Measurements from ENCODE around the gene NECAB3. TPM values are rescaled to one million over a fixed set of nuclear protein-coding genes. Genes with fewer than 3 reads are reported as not detected.

The NECAB3 gene
- total and polyA plus RNA-seq, 2 of the 4 experiments (the other 2 are of a cell fraction): 8.6 to 28.4 TPM

DNA sequence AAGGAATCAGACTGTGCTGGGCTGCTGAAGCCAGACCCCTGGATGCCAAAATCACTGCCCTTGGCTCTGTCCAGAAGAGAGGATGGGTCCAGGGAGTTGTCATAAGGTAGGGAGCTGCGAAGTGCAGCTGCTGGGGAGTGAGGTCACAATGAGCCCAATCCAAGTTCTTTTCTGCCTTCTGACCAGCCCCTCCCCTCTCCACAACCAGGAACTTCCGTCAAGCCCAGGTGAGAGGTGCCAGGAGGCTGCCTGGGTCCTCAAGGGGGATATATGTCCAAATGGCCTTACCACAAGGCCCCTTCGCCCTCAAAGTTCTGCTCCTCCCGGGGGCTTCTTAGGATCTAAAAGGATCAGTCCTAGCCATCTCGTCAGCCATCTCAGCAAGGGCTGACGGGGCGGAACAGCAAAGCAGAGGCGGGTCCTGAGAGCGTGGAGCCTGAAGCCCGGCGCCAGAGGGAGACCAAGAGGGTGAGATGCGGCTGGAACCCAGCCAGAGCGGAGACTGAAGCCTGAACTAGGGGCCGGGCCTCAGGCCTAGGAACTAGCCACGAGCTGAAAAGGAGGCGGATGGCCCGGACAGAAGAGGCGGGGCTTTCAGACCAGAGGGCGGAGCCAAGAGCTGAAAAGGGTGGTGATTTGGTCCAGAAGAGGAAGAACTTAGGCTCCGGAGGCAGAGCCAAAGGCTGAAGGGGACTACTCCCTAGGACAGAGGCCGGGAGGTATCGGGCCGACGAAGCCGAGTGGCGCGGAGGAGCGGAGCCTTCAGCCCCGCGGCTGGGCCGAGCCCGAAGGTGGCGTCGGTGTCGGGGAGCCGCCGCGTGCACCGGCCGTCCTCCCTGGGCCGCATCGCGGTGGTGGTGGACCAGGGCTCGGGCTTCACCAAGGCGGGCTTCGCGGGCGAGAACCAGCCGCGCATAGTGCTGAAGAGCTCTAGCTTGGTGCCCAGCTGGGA, 7.7 kb downstream of the NECAB3 start, which contains the start of gene ACTL10:
Gene ACTL10, plus strand, starts transcription at position 651 of the 952 bp plus-strand sequence. CDS start 555 bp downstream, outside the sequence.
- POLR2A ChIA-PET (ENCODE audit: unreplicated experiment): interaction anchor here (1.0 kb wide), 1 partner anchor 54 kb away, joined by 3 read pairs; no protein-coding TSS in a partner anchor
- Histone ChIP-seq H3K27me3 (ENCODE audit: control insufficient read depth, insufficient read depth, low read length) (no peaks in the 10 kb centered on the region), H3K18ac (ENCODE audit: low read depth, low read length) (peak within 1 kb of the TSS; percentile 17; the same call in 1 of the 2 replicates), H3K56ac (ENCODE audit: extremely low read depth, insufficient read depth, low read length) (peak within 1 kb of the TSS; percentile 22; the same call in 1 of the 2 replicates), H3K9me1 (ENCODE audit: insufficient read depth, low read length) (peaks cover 26% of the 10 kb centered on the region), H2BK20ac (ENCODE audit: low read depth, low read length) (peak within 1 kb of the TSS; percentile 9; the same call in 1 of the 2 replicates), H4K91ac (ENCODE audit: insufficient read depth, low read depth, low read length) (peak within 1 kb of the TSS; percentile 64), H3K4me1 (ENCODE audit: control insufficient read depth, insufficient read depth, low read length) (peaks cover 19% of the 10 kb centered on the region), H3K36me3 (ENCODE audit: control insufficient read depth, insufficient read depth, low read length) (peaks cover 13% of the 10 kb centered on the region), H3K9ac (ENCODE audit: low read depth, low read length) (peak within 1 kb of the TSS; percentile 47), H3K27ac (ENCODE audit: insufficient read depth, low read length) (peak within 1 kb of the TSS; percentile 63), H2AFZ (replicated peaks; ENCODE audit: low read length, poor library complexity) (peak within 1 kb of the TSS; percentile 87), H3K4ac (ENCODE audit: low read depth, low read length) (peak within 1 kb of the TSS; percentile 65), H4K5ac (ENCODE audit: low read depth, low read length) (peak within 1 kb of the TSS; percentile 46), H3K4me2 (ENCODE audit: low read depth, low read length) (peak within 1 kb of the TSS; percentile 55), H4K20me1 (ENCODE audit: insufficient read depth, low read length) (0 out of 2 replicates have a peak, but pooled peaks cover 5% of the 10 kb centered on the region), H2BK120ac (ENCODE audit: low read depth, low read length) (no peak within 1 kb of the TSS), H2BK5ac (ENCODE audit: low read depth, low read length, poor library complexity, severe bottlenecking) (peak within 1 kb of the TSS; percentile 31), H3K9me3 (ENCODE audit: control insufficient read depth, insufficient read depth, low read length) (no peaks in the 10 kb centered on the region), H2BK15ac (ENCODE audit: low read depth, low read length) (no peak within 1 kb of the TSS), H2AK9ac (replicated peaks; ENCODE audit: low read depth, low read length, poor library complexity) (peak within 1 kb of the TSS; percentile 81), H3K4me3 (ENCODE audit: insufficient read depth, low read depth, low read length) (peak within 1 kb of the TSS; percentile 29), H4K8ac (ENCODE audit: low read depth in 2 of 2, low read length in 2 of 2) (peak within 1 kb of the TSS; percentile 63 to 85), H2AK5ac (ENCODE audit: low read depth, low read length) (peak within 1 kb of the TSS; percentile 52), H3K14ac (replicated peaks; ENCODE audit: low read depth, low read length) (peak within 1 kb of the TSS; percentile 53; the same call in 1 of the 2 replicates), H3K23ac (ENCODE audit: low read depth, low read length) (peak within 1 kb of the TSS; percentile 46; the same call in 1 of the 2 replicates), H3K79me1 (ENCODE audit: low read depth in 1 of 2, low read length in 2 of 2) (peaks cover 10 to 67% of the 10 kb centered on the region in 2 experiments; a peak in 3 of 4 replicates)
- TF ChIP-seq RFX5 (IDR thresholded peaks at IDR 0.05; ENCODE audit: low read depth, low read length) (no peak), CHD1 (IDR thresholded peaks at IDR 0.05; ENCODE audit: low read depth, low read length) (no peak), CEBPB (IDR thresholded peaks at IDR 0.05; ENCODE audit: low read depth, low read length) (no peak), RCOR1 (IDR thresholded peaks at IDR 0.05; ENCODE audit: insufficient replicate concordance, low read length) (peak; percentile 31), POLR2A (IDR thresholded peaks at IDR 0.05; ENCODE audit: low read depth, low read length) (no peak), MXI1 (IDR thresholded peaks at IDR 0.05; ENCODE audit: borderline replicate concordance, low read depth, low read length) (peak; percentile 62; the same call in 1 of the 2 replicates), RAD21 (IDR thresholded peaks at IDR 0.05; ENCODE audit: low read length) (peak; percentile 31), SMC3 (IDR thresholded peaks at IDR 0.05; ENCODE audit: low read depth, low read length) (peak; percentile 41), MAZ (IDR thresholded peaks at IDR 0.05; ENCODE audit: borderline replicate concordance, low read depth, low read length) (peak; percentile 13; the same call in 1 of the 2 replicates), MAFK (IDR thresholded peaks at IDR 0.05; ENCODE audit: low read depth, low read length) (no peak), BHLHE40 (IDR thresholded peaks at IDR 0.05; ENCODE audit: low read depth, low read length) (no peak), NFE2L2 (IDR thresholded peaks at IDR 0.05; ENCODE audit: low read depth, low read length) (no peak)
- TF ChIP-seq, protein P1, sequence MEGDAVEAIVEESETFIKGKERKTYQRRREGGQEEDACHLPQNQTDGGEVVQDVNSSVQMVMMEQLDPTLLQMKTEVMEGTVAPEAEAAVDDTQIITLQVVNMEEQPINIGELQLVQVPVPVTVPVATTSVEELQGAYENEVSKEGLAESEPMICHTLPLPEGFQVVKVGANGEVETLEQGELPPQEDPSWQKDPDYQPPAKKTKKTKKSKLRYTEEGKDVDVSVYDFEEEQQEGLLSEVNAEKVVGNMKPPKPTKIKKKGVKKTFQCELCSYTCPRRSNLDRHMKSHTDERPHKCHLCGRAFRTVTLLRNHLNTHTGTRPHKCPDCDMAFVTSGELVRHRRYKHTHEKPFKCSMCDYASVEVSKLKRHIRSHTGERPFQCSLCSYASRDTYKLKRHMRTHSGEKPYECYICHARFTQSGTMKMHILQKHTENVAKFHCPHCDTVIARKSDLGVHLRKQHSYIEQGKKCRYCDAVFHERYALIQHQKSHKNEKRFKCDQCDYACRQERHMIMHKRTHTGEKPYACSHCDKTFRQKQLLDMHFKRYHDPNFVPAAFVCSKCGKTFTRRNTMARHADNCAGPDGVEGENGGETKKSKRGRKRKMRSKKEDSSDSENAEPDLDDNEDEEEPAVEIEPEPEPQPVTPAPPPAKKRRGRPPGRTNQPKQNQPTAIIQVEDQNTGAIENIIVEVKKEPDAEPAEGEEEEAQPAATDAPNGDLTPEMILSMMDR (conservative IDR thresholded peaks at IDR 0.05; ENCODE audit: low read depth, low read length): peak; percentile 53
- TF ChIP-seq, protein P2, sequence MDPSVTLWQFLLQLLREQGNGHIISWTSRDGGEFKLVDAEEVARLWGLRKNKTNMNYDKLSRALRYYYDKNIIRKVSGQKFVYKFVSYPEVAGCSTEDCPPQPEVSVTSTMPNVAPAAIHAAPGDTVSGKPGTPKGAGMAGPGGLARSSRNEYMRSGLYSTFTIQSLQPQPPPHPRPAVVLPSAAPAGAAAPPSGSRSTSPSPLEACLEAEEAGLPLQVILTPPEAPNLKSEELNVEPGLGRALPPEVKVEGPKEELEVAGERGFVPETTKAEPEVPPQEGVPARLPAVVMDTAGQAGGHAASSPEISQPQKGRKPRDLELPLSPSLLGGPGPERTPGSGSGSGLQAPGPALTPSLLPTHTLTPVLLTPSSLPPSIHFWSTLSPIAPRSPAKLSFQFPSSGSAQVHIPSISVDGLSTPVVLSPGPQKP (IDR thresholded peaks at IDR 0.05; ENCODE audit: borderline replicate concordance, low read depth, low read length): no peak
- intact Hi-C loops (cut with micrococcal nuclease) (loop anchor here (1.0 to 10.0 kb wide), 3 partner anchors 66 to 463 kb away; partner anchors contain the start of genes CHMP4B and ZNF341), in situ Hi-C loops (cut with MboI; ENCODE audit: low sequenced_read_pairs) (no loop called here), dilution Hi-C loops (cut with HindIII; ENCODE audit: low sequenced_read_pairs, unreplicated experiment) (no loop called here)
- BruUV-seq (replicated peaks): no TSS peak
- DNase-seq: peak; percentile 96
- CTCF ChIA-PET: interaction anchor here (0.6 kb wide), 1 partner anchor 14 kb away, joined by 6 read pairs; no protein-coding TSS in a partner anchor
- 23% methylated on average over 21 of the region's 50 CpGs; no CpG with 5 or more reads in 1 of the 2 experiments for WGBS, 2 experiments (ENCODE audit: extremely low coverage in 2 of 2, insufficient read length in 1 of 2)
- ATAC-seq (ENCODE audit: low read depth): peak; percentile 77

Measured in IMR-90 (cell line).